Stimulated activated effector memory CD8-positive, alpha-beta T cell treated with anti-CD3 and anti-CD28 coated beads, Interleukin-12 subunit alpha, Interleukin-12 subunit beta, amount 100 ng/mL, for 72 hours (primary cell): ENCODE results near the gene BACH1.

Source experiments
- ATAC-seq: fragments of 150-1000 bp; cut with Tn5 transposase; 2 replicates; pipeline ENCODE4 v1.10.0; 2021
- DNase-seq, 2 donors: peaks; one replicate each; pipeline ENCODE4 v3.0.0; 2021 to 2022; ENCODE audit warnings: low spot score in 2 of 2
- H3K27ac Mint-ChIP-seq: one replicate; pipeline ENCODE4 v1.8.0; 2022; ENCODE audit warnings: mild to moderate bottlenecking, mixed read lengths
- H3K36me3 Mint-ChIP-seq: one replicate; pipeline ENCODE4 v1.8.0; 2022; ENCODE audit warnings: mild to moderate bottlenecking, mixed read lengths
- H3K4me1 Mint-ChIP-seq: one replicate; pipeline ENCODE4 v1.8.0; 2022; ENCODE audit warnings: mixed read lengths
- H3K4me3 Mint-ChIP-seq: one replicate; pipeline ENCODE4 v1.8.0; 2022; ENCODE audit warnings: mild to moderate bottlenecking, mixed read lengths
- H3K9me3 Mint-ChIP-seq: one replicate; pipeline ENCODE4 v1.8.0; 2022; ENCODE audit warnings: mixed read lengths

BACH1 gene

GRCh38 chr21:29302359-29302875 lies 3.7 kb downstream of the BACH1 start:
- H3K4me3 Mint-ChIP-seq: peak overlapping the region; percentile 79
- H3K4me1 Mint-ChIP-seq: peaks cover 61% of the 10 kb centered on the region
- H3K9me3 Mint-ChIP-seq: no peaks in the 10 kb centered on the region
- DNase-seq (no peak), ATAC-seq (no peak)
- peaks cover 45% of the 10 kb centered on the region for H3K36me3 Mint-ChIP-seq
- no peak overlapping the region for H3K27ac Mint-ChIP-seq

GRCh38 chr21:29303288-29303687 lies 4.6 kb downstream of the BACH1 start:
- DNase-seq (no peak), ATAC-seq (no peak)
- H3K9me3 Mint-ChIP-seq: no peaks in the 10 kb centered on the region
- peaks cover 37% of the 10 kb centered on the region for H3K36me3 Mint-ChIP-seq
- peaks cover 54% of the 10 kb centered on the region for H3K4me1 Mint-ChIP-seq
- no peak overlapping the region for H3K27ac Mint-ChIP-seq
- no peak overlapping the region for H3K4me3 Mint-ChIP-seq

- ATAC-seq (no peak), DNase-seq (no peak)
- H3K4me3 Mint-ChIP-seq: no peak overlapping the region
- H3K9me3 Mint-ChIP-seq: no peaks in the 10 kb centered on the region
- no peak overlapping the region for H3K27ac Mint-ChIP-seq
- H3K4me1 Mint-ChIP-seq: peaks cover 62% of the 10 kb centered on the region
- H3K36me3 Mint-ChIP-seq: peaks cover 29% of the 10 kb centered on the region
These were observed 5.9 kb downstream of the BACH1 start for GRCh38 chr21:29304597-29304996.

GRCh38 chr21:29305068-29305467 lies 6.3 kb downstream of the BACH1 start:
- Mint-ChIP-seq H3K27ac (no peak overlapping the region), H3K9me3 (no peaks in the 10 kb centered on the region), H3K36me3 (peaks cover 24% of the 10 kb centered on the region), H3K4me3 (no peak overlapping the region), H3K4me1 (peaks cover 57% of the 10 kb centered on the region)
- ATAC-seq (no peak), DNase-seq (no peak)

- Mint-ChIP-seq H3K9me3 (no peaks in the 10 kb centered on the region), H3K36me3 (peaks cover 22% of the 10 kb centered on the region), H3K27ac (peak overlapping the region; percentile 27), H3K4me3 (peak overlapping the region; percentile 2), H3K4me1 (peaks cover 56% of the 10 kb centered on the region)
- no peak for ATAC-seq
- no peak for DNase-seq
These were observed 6.8 kb downstream of the BACH1 start for GRCh38 chr21:29305561-29305960.

- ATAC-seq: peak; percentile 55
- Mint-ChIP-seq H3K36me3 (peaks cover 22% of the 10 kb centered on the region), H3K27ac (no peak overlapping the region), H3K9me3 (no peaks in the 10 kb centered on the region), H3K4me3 (no peak overlapping the region), H3K4me1 (peaks cover 48% of the 10 kb centered on the region)
- DNase-seq: no peak
These were observed 8.2 kb downstream of the BACH1 start for GRCh38 chr21:29306920-29307319.

- Mint-ChIP-seq H3K4me1 (peaks cover 43% of the 10 kb centered on the region), H3K4me3 (no peak overlapping the region)
- DNase-seq: no peak
These were observed 9.2 kb downstream of the BACH1 start for GRCh38 chr21:29307718-29308455.

GRCh38 chr21:29308456-29308783 lies 9.7 kb downstream of the BACH1 start:
- H3K36me3 Mint-ChIP-seq: peaks cover 22% of the 10 kb centered on the region
- H3K4me1 Mint-ChIP-seq: peaks cover 41% of the 10 kb centered on the region
- DNase-seq (no peak), ATAC-seq (no peak)
- H3K27ac Mint-ChIP-seq: no peak overlapping the region
- no peaks in the 10 kb centered on the region for H3K9me3 Mint-ChIP-seq
- no peak overlapping the region for H3K4me3 Mint-ChIP-seq

More at GRCh38 chr21:29307718-29308455, 9.2 kb downstream of the BACH1 start:
- Mint-ChIP-seq H3K27ac (no peak overlapping the region), H3K36me3 (peaks cover 22% of the 10 kb centered on the region), H3K9me3 (no peaks in the 10 kb centered on the region)
- ATAC-seq: peak; percentile 55

GRCh38 chr21:29309703-29310102 lies 11.0 kb downstream of the BACH1 start:
- ATAC-seq (no peak), DNase-seq (no peak)
- peaks cover 17% of the 10 kb centered on the region for H3K36me3 Mint-ChIP-seq
- H3K4me3 Mint-ChIP-seq: no peak overlapping the region
- peaks cover 44% of the 10 kb centered on the region for H3K4me1 Mint-ChIP-seq
- no peak overlapping the region for H3K27ac Mint-ChIP-seq
- H3K9me3 Mint-ChIP-seq: no peaks in the 10 kb centered on the region

GRCh38 chr21:29311802-29312201 lies 13.1 kb downstream of the BACH1 start:
- ATAC-seq (no peak), DNase-seq (no peak)
- Mint-ChIP-seq H3K9me3 (no peaks in the 10 kb centered on the region), H3K4me3 (no peak overlapping the region), H3K27ac (no peak overlapping the region), H3K36me3 (peaks cover 6% of the 10 kb centered on the region), H3K4me1 (peaks cover 44% of the 10 kb centered on the region)

- ATAC-seq: no peak
- Mint-ChIP-seq H3K4me3 (no peak overlapping the region), H3K4me1 (peaks cover 56% of the 10 kb centered on the region), H3K36me3 (peaks cover 6% of the 10 kb centered on the region), H3K27ac (no peak overlapping the region), H3K9me3 (no peaks in the 10 kb centered on the region)
- DNase-seq: no peak
These were observed 14.3 kb downstream of the BACH1 start for GRCh38 chr21:29312981-29313380.

- no peak overlapping the region for H3K4me3 Mint-ChIP-seq
- H3K27ac Mint-ChIP-seq: no peak overlapping the region
- no peaks in the 10 kb centered on the region for H3K9me3 Mint-ChIP-seq
- peaks cover 6% of the 10 kb centered on the region for H3K36me3 Mint-ChIP-seq
- ATAC-seq: no peak
- DNase-seq: no peak
- peaks cover 59% of the 10 kb centered on the region for H3K4me1 Mint-ChIP-seq
These were observed 15.1 kb downstream of the BACH1 start for GRCh38 chr21:29313662-29314408.

GRCh38 chr21:29315131-29315749 lies 16.5 kb downstream of the BACH1 start:
- Mint-ChIP-seq H3K4me3 (no peak overlapping the region), H3K36me3 (peaks cover 6% of the 10 kb centered on the region), H3K27ac (no peak overlapping the region), H3K9me3 (no peaks in the 10 kb centered on the region), H3K4me1 (peaks cover 65% of the 10 kb centered on the region)
- ATAC-seq: no peak
- no peak for DNase-seq

GRCh38 chr21:29316029-29316742 lies 17.5 kb downstream of the BACH1 start:
- Mint-ChIP-seq H3K36me3 (peaks cover 6% of the 10 kb centered on the region), H3K9me3 (no peaks in the 10 kb centered on the region), H3K4me3 (no peak overlapping the region), H3K4me1 (peaks cover 59% of the 10 kb centered on the region), H3K27ac (no peak overlapping the region)
- DNase-seq (no peak), ATAC-seq (no peak)

GRCh38 chr21:29316806-29317205 lies 18.1 kb downstream of the BACH1 start:
- Mint-ChIP-seq H3K4me1 (peaks cover 62% of the 10 kb centered on the region), H3K27ac (no peak overlapping the region), H3K4me3 (no peak overlapping the region), H3K9me3 (no peaks in the 10 kb centered on the region), H3K36me3 (peaks cover 13% of the 10 kb centered on the region)
- no peak for DNase-seq
- ATAC-seq: no peak
